Stomach smooth muscle (tissue), 2 donors: ENCODE measurements around the gene COX7B2.

Source experiments
- H3K27ac ChIP-seq: one replicate; pipeline ENCODE4 v1.7.0; 2013; ENCODE audit warnings: mild to moderate bottlenecking, low read length, inconsistent platforms
- H3K27me3 ChIP-seq, 2 donors: one replicate each; pipeline ENCODE4 v1.7.0; 2013; ENCODE audit warnings: low read length in 2 of 2; ENCODE audit not compliant: insufficient read depth in 2 of 2, control insufficient read depth in 1 of 2
- H3K36me3 ChIP-seq, 2 donors: one replicate each; pipeline ENCODE4 v1.7.0; 2013; ENCODE audit warnings: low read length in 2 of 2; ENCODE audit not compliant: control insufficient read depth in 2 of 2, insufficient read depth in 2 of 2
- H3K4me1 ChIP-seq: one replicate; pipeline ENCODE4 v1.7.0; 2013; ENCODE audit warnings: low read length; ENCODE audit not compliant: control insufficient read depth, insufficient read depth
- H3K4me3 ChIP-seq, 2 donors: one replicate each; pipeline ENCODE4 v1.7.0; 2013; ENCODE audit warnings: low read length in 2 of 2
- H3K9ac ChIP-seq, 2 donors: one replicate each; pipeline ENCODE4 v1.7.0; 2013; ENCODE audit warnings: low read length in 2 of 2, mild to moderate bottlenecking in 1 of 2
- H3K9me3 ChIP-seq, 2 donors: one replicate each; pipeline ENCODE4 v1.7.0; 2013; ENCODE audit warnings: low read length in 2 of 2; ENCODE audit not compliant: control insufficient read depth in 2 of 2
- donor health status: healthy.
- donor health status: Pancreatic carcinoma.

COX7B2 gene

DNA sequence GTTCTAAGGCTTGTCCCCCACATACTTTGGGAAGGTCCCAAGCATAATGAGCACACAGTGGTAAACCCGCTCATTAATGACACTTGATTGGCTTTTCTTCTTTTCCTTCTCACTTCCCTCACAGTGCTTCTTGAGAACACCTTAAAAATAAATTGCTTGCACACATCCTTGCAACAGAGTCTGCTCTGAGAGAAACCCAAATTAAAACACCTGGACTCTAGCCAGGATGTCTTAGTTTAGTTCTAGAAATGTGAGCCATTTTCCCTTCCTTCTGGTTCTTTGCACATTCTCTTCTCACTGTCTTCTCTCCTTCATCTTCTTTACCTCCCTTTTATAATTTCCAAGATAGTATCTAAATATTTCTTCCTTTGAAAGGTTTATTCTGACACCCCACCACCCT is 35.3 kb upstream of the COX7B2 start:
- H3K9me3 ChIP-seq = no peaks in the 10 kb centered on the region
- no peaks in the 10 kb centered on the region for H3K36me3 ChIP-seq
- no peak overlapping the region for H3K4me3 ChIP-seq
- H3K27me3 ChIP-seq = no peaks in the 10 kb centered on the region
- no peak overlapping the region for H3K27ac ChIP-seq
- H3K9ac ChIP-seq = no peak overlapping the region
- no peaks in the 10 kb centered on the region for H3K4me1 ChIP-seq

DNA sequence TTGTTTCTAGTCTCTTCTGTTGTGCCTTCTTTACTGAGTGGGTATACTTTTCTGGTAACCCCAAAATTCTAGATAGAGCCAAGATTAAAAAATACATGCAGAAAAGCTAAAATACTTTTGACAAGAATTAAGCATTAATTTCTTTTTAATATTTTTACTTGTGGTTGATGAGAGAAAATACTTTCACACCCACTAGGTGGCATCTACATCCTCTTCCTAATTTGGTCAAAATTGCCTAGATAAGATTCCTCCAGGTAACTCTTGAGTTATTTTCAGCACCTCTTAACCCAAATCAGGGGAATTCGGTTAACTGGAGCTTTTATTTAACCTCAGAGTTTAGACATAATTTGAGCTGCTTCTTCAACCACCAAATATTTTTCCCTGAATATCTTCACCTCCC is 28.4 kb upstream of the COX7B2 start:
- H3K27ac ChIP-seq = no peak overlapping the region
- H3K36me3 ChIP-seq = no peaks in the 10 kb centered on the region
- H3K9ac ChIP-seq = no peak overlapping the region
- H3K4me3 ChIP-seq = no peak overlapping the region
- H3K9me3 ChIP-seq = no peaks in the 10 kb centered on the region
- H3K4me1 ChIP-seq = no peaks in the 10 kb centered on the region
- no peaks in the 10 kb centered on the region for H3K27me3 ChIP-seq

DNA sequence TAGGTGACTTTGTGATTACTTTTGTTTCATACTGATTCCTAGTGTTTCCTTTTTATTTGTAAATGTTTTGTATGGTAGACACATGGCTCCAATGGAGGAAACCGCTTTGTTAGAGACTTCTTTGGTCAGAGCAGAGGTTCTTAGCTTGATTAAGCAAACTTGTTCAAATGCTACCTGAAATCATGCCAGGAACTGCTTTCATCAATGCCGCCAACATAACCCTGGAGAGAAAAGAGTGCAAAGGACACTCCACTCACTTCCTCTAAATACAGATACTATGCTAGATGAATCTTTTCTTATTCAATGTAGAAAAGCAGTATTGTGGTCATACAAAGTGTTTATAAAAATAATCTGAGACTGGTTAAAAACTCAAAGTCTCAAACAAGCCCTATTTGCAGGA is 25.7 kb upstream of the COX7B2 start:
- H3K36me3 ChIP-seq = no peaks in the 10 kb centered on the region

DNA sequence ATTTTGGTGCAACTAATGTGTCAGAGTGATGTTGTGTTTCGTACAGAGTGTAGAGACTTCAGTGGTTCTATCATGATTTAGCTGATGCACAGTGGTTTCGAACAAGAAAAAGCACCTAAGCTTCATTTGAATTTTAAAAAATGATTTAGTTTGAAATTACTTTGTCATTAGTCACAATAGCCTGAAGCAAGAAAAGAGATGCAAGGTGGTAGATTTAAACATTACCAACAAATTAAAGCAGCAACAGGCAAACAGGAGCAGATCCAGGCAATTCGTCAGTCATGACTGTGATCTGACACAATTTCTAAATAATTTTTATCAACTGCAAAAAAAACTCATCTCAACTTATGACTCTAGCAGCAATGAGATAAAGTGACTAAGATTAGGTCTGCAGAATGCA is 24.6 kb upstream of the COX7B2 start:
- H3K27ac ChIP-seq = no peak overlapping the region
- no peaks in the 10 kb centered on the region for H3K36me3 ChIP-seq
- H3K27me3 ChIP-seq = no peaks in the 10 kb centered on the region
- H3K4me3 ChIP-seq = no peak overlapping the region
- H3K9me3 ChIP-seq = no peaks in the 10 kb centered on the region
- H3K4me1 ChIP-seq = no peaks in the 10 kb centered on the region
- H3K9ac ChIP-seq = no peak overlapping the region

More for the DNA sequence above, 25.7 kb upstream of the COX7B2 start:
- Histone ChIP-seq H3K4me3 (no peak overlapping the region), H3K4me1 (no peaks in the 10 kb centered on the region), H3K9ac (no peak overlapping the region), H3K27me3 (no peaks in the 10 kb centered on the region), H3K9me3 (no peaks in the 10 kb centered on the region), H3K27ac (no peak overlapping the region)

DNA sequence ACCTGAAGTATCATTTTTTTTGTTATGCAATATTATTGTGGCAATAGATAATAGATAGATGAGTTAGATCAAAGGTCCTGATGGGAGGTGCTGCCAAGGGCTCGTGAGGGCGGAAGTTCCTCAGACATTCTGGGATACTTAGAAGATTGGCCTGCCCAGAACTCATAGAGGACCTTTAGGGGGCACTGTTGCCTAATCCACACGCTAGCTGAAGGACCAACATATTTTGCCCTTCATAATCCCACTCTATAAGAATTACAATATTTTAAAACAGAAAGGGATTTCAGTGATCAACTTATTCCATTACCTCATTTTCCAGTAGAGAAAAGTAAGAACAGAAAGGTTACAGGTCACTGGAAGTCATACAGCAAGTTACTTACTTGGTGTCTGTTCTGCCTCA is 22.9 kb upstream of the COX7B2 start:
- no peaks in the 10 kb centered on the region for H3K27me3 ChIP-seq
- no peak overlapping the region for H3K9ac ChIP-seq
- H3K4me3 ChIP-seq = no peak overlapping the region
- H3K9me3 ChIP-seq = no peaks in the 10 kb centered on the region
- no peak overlapping the region for H3K27ac ChIP-seq
- H3K4me1 ChIP-seq = no peaks in the 10 kb centered on the region
- no peaks in the 10 kb centered on the region for H3K36me3 ChIP-seq

DNA sequence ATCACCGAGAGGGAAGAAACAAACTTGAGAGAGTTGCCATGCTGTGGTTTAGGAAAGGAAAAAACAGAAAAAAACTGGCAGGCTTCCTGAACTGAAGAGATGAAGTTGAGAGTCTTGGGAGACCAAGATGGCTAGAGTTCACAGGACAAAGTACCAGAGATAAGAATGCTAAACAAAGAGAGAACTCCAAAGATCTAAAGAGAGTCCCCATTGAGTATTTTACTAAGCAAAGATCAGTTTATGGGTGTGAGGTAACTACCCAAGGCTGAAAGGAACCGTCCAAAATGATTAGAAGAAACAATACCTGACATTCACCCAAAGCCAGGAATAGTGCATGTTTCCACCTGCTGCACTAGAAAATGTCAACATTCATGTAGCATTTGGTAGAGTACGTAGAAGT is 21.8 kb upstream of the COX7B2 start:
- H3K27me3 ChIP-seq = no peaks in the 10 kb centered on the region
- no peaks in the 10 kb centered on the region for H3K9me3 ChIP-seq
- H3K36me3 ChIP-seq = no peaks in the 10 kb centered on the region
- no peak overlapping the region for H3K4me3 ChIP-seq
- H3K27ac ChIP-seq = no peak overlapping the region
- H3K4me1 ChIP-seq = no peaks in the 10 kb centered on the region
- H3K9ac ChIP-seq = no peak overlapping the region

DNA sequence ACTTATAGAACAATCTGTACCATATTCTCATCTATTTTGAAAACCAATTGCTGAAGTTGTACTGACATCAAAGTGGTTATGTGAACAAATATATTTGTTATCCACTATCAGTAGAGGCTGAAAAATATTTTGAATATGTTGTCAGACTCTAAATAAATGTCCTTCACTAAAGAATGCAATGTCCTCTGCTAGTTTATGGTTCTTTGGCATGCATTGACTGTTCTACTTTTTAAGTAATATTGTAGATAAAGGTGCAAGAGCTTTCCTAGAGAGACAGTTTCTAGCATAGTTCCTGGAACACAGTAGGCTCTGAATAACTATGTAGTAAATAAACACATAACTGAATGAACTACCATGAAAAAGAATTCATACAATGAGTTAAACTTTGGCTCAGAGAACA is 18.2 kb upstream of the COX7B2 start:
- Histone ChIP-seq H3K27me3 (no peaks in the 10 kb centered on the region), H3K9ac (no peak overlapping the region), H3K27ac (no peak overlapping the region), H3K4me1 (no peaks in the 10 kb centered on the region), H3K36me3 (no peaks in the 10 kb centered on the region), H3K4me3 (no peak overlapping the region), H3K9me3 (no peaks in the 10 kb centered on the region)

DNA sequence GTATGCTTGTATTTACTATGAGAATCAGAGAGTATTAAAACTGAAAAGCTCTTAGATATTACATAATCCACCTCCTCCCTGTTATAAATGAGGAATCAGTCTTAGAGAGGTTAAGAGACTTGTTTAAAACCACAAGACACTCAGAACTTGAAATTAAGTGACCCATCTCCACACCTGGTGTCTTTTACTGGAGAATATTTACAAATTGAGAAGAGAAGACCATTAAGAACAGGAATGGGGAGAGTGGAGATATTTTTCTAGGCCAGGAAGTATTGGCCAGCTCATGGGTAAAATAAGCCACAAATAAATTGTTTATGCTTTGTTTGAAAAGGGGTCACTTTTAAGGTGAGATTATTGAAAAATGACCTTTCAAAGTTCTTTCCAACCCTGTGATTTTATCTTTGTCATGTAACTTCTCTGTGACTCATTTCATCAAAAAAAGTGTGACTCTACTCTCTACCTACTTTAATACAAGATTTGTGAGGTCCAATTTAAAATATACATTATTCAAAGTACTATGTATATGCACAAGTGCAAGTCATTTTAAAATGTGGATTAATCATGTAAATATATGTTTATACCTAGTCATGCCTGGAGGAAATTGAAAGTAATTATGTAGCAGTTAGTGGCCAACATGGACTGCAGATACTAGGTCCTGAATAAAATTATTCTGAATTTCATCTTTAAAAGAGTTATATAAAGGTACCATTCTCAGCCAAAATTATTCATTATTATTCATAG is 15.9 kb upstream of the COX7B2 start:
- no peaks in the 10 kb centered on the region for H3K27me3 ChIP-seq
- H3K9ac ChIP-seq = no peak overlapping the region
- no peaks in the 10 kb centered on the region for H3K4me1 ChIP-seq
- no peaks in the 10 kb centered on the region for H3K36me3 ChIP-seq
- H3K27ac ChIP-seq = no peak overlapping the region
- H3K9me3 ChIP-seq = no peaks in the 10 kb centered on the region
- no peak overlapping the region for H3K4me3 ChIP-seq

DNA sequence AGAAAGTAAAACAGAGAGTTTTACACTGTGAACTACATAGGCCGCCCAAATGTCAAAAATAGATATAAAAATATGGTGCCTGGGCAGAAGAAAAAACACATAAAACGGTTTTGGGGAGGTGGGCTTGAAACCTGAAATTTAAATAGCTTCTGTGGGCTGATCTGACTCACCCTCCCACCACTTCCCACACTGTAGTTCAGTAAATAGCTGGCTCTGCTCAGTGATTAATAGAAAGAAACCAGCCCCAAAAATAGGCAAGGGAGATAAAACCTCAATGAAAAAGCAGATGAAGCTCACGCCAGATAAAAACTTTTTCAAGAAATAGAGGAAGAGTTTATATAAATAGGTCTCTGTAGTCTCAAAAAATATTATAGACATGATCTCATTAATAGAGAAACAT is 13.2 kb upstream of the COX7B2 start:
- H3K9ac ChIP-seq = no peak overlapping the region
- no peak overlapping the region for H3K27ac ChIP-seq
- H3K4me3 ChIP-seq = no peak overlapping the region

DNA sequence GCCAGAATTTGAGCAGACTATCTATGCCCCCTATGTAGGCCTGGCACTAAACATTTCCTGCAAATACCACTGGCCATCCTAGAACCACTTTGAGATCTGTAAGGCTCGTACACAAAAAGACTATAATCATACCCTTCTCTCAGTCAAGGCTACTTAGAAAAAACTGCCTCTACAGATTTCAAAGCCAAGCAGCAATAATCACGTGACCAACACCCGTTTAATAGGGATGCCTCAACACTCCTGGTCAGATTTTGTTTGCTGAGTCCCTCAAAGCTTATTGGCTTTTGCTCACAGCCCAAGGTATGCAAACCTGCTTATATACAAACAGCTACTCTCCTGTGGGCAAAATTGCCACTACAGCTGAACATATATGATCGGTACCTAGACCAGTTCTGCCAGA is 897 bp downstream of the COX7B2 start:
- no peak overlapping the region for H3K9ac ChIP-seq
- H3K27me3 ChIP-seq = no peaks in the 10 kb centered on the region
- no peaks in the 10 kb centered on the region for H3K4me1 ChIP-seq
- H3K27ac ChIP-seq = no peak overlapping the region
- no peak overlapping the region for H3K4me3 ChIP-seq
- H3K9me3 ChIP-seq = no peaks in the 10 kb centered on the region
- no peaks in the 10 kb centered on the region for H3K36me3 ChIP-seq

More for the DNA sequence above, 13.2 kb upstream of the COX7B2 start:
- Histone ChIP-seq H3K27me3 (no peaks in the 10 kb centered on the region), H3K9me3 (no peaks in the 10 kb centered on the region), H3K4me1 (no peaks in the 10 kb centered on the region), H3K36me3 (no peaks in the 10 kb centered on the region)

DNA sequence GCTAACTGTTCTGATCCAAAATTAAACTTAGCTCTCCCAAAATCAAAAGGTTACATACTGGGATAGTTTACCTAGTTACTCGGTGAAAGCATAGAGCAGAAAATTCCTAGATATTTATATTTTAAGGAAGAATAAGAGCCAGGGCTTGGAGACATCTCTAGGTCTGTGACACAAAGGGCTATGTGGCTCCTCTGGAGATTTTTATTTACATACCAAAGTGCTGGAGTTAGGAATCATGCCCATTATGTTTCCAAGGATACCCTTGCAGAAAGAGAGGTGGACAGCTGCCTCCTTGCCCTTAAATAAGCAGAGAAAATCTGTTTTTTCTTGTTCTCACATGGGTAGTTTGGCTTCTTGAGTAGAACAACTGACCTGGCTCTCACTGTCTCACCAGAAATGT is 9.0 kb downstream of the COX7B2 start:
- no peak overlapping the region for H3K9ac ChIP-seq
- H3K9me3 ChIP-seq = no peaks in the 10 kb centered on the region
- H3K4me3 ChIP-seq = no peak overlapping the region
- H3K27me3 ChIP-seq = no peaks in the 10 kb centered on the region
- no peaks in the 10 kb centered on the region for H3K4me1 ChIP-seq
- H3K27ac ChIP-seq = no peak overlapping the region
- H3K36me3 ChIP-seq = no peaks in the 10 kb centered on the region
